ENCODE results near the gene RNLS. TPM values are rescaled to one million over a fixed set of nuclear protein-coding genes. Genes with fewer than 3 reads are reported as not detected.

RNLS gene
- total RNA-seq, 1 experiment from 2014 or later, result 11.4 TPM

DNA sequence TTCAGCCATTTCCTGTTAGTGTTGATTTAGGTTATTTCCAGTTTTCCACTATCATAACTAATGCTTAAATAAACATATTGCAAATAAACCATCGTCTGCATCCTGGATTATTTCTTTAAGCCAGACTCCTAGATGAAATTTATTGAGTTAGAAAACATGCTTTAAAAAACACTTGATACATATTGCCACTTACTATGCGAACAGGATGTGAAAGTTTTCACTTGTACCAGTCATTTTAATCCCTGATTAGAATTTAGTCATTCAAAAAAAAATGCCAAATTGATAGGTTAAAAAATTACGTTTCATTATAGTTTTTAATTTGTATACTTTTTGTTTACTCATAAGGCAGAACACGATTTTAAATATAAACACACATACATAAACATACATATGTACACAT, 309.6 kb downstream of the RNLS start:
- ChIA-PET CTCF (no interaction called here), POLR2A (no interaction called here)
- no peak for DNase-seq (ENCODE audit: low read depth, low spot score)
- no peaks in the 10 kb centered on the region for H3K9me3 ChIP-seq (ENCODE audit: control insufficient read depth, insufficient read depth, low read depth, low read length)
- no peak overlapping the region for H3K27ac ChIP-seq (ENCODE audit: low read length)
- ATAC-seq, result no peak
- TF ChIP-seq, protein P1, sequence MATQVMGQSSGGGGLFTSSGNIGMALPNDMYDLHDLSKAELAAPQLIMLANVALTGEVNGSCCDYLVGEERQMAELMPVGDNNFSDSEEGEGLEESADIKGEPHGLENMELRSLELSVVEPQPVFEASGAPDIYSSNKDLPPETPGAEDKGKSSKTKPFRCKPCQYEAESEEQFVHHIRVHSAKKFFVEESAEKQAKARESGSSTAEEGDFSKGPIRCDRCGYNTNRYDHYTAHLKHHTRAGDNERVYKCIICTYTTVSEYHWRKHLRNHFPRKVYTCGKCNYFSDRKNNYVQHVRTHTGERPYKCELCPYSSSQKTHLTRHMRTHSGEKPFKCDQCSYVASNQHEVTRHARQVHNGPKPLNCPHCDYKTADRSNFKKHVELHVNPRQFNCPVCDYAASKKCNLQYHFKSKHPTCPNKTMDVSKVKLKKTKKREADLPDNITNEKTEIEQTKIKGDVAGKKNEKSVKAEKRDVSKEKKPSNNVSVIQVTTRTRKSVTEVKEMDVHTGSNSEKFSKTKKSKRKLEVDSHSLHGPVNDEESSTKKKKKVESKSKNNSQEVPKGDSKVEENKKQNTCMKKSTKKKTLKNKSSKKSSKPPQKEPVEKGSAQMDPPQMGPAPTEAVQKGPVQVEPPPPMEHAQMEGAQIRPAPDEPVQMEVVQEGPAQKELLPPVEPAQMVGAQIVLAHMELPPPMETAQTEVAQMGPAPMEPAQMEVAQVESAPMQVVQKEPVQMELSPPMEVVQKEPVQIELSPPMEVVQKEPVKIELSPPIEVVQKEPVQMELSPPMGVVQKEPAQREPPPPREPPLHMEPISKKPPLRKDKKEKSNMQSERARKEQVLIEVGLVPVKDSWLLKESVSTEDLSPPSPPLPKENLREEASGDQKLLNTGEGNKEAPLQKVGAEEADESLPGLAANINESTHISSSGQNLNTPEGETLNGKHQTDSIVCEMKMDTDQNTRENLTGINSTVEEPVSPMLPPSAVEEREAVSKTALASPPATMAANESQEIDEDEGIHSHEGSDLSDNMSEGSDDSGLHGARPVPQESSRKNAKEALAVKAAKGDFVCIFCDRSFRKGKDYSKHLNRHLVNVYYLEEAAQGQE (IDR thresholded peaks at IDR 0.05; ENCODE audit: insufficient read depth in 1 of 2, low read depth in 2 of 2, low read length in 1 of 2), result no peak
- TF ChIP-seq TCF7L2 (IDR thresholded peaks at IDR 0.05; ENCODE audit: low read depth, low read length) (no peak), SIN3A (IDR thresholded peaks at IDR 0.05; ENCODE audit: borderline replicate concordance, insufficient read depth, low read depth, low read length) (no peak), POLR2AphosphoS5 (IDR thresholded peaks at IDR 0.05; ENCODE audit: low read depth, low read length) (no peak)
- TF ChIP-seq, protein P2, sequence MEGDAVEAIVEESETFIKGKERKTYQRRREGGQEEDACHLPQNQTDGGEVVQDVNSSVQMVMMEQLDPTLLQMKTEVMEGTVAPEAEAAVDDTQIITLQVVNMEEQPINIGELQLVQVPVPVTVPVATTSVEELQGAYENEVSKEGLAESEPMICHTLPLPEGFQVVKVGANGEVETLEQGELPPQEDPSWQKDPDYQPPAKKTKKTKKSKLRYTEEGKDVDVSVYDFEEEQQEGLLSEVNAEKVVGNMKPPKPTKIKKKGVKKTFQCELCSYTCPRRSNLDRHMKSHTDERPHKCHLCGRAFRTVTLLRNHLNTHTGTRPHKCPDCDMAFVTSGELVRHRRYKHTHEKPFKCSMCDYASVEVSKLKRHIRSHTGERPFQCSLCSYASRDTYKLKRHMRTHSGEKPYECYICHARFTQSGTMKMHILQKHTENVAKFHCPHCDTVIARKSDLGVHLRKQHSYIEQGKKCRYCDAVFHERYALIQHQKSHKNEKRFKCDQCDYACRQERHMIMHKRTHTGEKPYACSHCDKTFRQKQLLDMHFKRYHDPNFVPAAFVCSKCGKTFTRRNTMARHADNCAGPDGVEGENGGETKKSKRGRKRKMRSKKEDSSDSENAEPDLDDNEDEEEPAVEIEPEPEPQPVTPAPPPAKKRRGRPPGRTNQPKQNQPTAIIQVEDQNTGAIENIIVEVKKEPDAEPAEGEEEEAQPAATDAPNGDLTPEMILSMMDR (IDR thresholded peaks at IDR 0.05), result no peak
- BruUV-seq (replicated peaks), result no TSS peak
- H3K36me3 ChIP-seq (ENCODE audit: control insufficient read depth, insufficient read depth, low read length), result no peaks in the 10 kb centered on the region
- H3K4me1 ChIP-seq (ENCODE audit: control insufficient read depth, insufficient read depth, low read length), result no peaks in the 10 kb centered on the region
- no peaks in the 10 kb centered on the region for H3K27me3 ChIP-seq (ENCODE audit: control insufficient read depth, insufficient read depth, low read length)
- H3K4me3 ChIP-seq (ENCODE audit: low read depth in 2 of 2, low read length in 2 of 2), result no peak overlapping the region
- intact Hi-C loops (cut with micrococcal nuclease; ENCODE audit: unreplicated experiment), result no loop called here
- in situ Hi-C loops (cut with HindIII; ENCODE audit: low pct_unique_long_range_greater_than_20kb, low sequenced_read_pairs), result no loop called here

DNA sequence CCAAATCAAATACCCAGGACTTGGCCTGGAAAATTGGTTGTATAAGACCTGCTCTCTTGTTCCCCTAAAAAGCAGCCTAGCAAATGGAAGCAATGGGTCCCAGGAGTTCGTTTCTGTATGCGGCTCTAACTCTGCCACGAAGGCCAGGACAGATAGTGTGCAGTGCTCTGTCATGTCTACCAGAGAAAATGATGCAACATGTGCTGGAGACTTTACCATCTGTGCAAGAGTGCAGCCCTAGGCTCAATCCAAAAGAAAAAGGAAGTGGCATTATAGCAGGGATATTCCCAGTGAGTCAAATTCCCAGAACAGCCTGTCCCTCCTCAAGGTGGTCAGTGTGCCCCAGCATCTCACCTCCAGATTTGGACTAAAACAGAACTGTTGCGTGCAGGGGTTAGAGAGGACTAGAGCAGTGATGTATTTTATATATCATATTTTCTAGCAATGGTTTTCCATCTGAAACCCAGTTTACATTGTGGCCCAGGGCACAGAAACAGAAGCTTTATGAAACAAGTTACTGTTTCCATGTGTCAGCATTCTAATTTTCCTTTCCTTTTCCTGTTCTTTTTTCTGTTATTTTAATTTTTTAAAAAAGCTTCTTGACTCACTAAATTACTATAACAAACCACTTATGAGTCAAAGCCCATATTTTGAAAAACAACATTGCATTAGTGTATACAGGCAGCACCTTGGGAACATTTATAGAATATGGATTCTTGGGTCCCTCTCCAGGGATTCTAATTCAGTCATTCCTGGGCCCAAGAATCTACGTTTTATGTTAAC, 311.2 kb downstream of the RNLS start:
- intact Hi-C loops (cut with micrococcal nuclease; ENCODE audit: unreplicated experiment), result no loop called here
- Histone ChIP-seq H3K9me3 (ENCODE audit: control insufficient read depth, insufficient read depth, low read depth, low read length) (no peaks in the 10 kb centered on the region), H3K4me3 (ENCODE audit: low read depth in 2 of 2, low read length in 2 of 2) (no peak overlapping the region), H3K27me3 (ENCODE audit: control insufficient read depth, insufficient read depth, low read length) (no peaks in the 10 kb centered on the region), H3K27ac (ENCODE audit: low read length) (no peak overlapping the region), H3K4me1 (ENCODE audit: control insufficient read depth, insufficient read depth, low read length) (no peaks in the 10 kb centered on the region), H3K36me3 (ENCODE audit: control insufficient read depth, insufficient read depth, low read length) (no peaks in the 10 kb centered on the region)
- in situ Hi-C loops (cut with HindIII; ENCODE audit: low pct_unique_long_range_greater_than_20kb, low sequenced_read_pairs), result no loop called here
- ATAC-seq (no peak), DNase-seq (ENCODE audit: low read depth, low spot score) (no peak)
- ChIA-PET POLR2A (no interaction called here), CTCF (no interaction called here)
- no TSS peak for BruUV-seq (replicated peaks)
- no peak for TF ChIP-seq SIN3A (IDR thresholded peaks at IDR 0.05; ENCODE audit: borderline replicate concordance, insufficient read depth, low read depth, low read length)
- TF ChIP-seq, protein P1 (IDR thresholded peaks at IDR 0.05; ENCODE audit: insufficient read depth in 1 of 2, low read depth in 2 of 2, low read length in 1 of 2), result no peak
- no peak for TF ChIP-seq POLR2AphosphoS5 (IDR thresholded peaks at IDR 0.05; ENCODE audit: low read depth, low read length)
- TF ChIP-seq, protein P2 (IDR thresholded peaks at IDR 0.05), result no peak
- TF ChIP-seq TCF7L2 (IDR thresholded peaks at IDR 0.05; ENCODE audit: low read depth, low read length), result no peak

All from Panc1 (cell line).